Body of pancreas (tissue), 4 donors: ENCODE data around the gene B3GLCT.

Experiments used
- POLR2A ChIP-seq, 3 donors: fragments of 450-650 bp; IDR thresholded peaks; one replicate each; pipeline ENCODE4 v1.6.1; 2016; ENCODE audit warnings: antibody characterized with exemption in 3 of 3, mild to moderate bottlenecking in 2 of 3
- TF ChIP-seq, protein P1 (sequence below), 7 experiments: fragments of 450-650 bp in 4 of 7; fragments of 200-600 bp in 3 of 7; sonication (generic) in 3 of 7; IDR thresholded peaks; one replicate each; pipeline ENCODE4 v1.5.1; 2016 to 2019; ENCODE audit warnings: antibody characterized with exemption in 7 of 7

DNA sequence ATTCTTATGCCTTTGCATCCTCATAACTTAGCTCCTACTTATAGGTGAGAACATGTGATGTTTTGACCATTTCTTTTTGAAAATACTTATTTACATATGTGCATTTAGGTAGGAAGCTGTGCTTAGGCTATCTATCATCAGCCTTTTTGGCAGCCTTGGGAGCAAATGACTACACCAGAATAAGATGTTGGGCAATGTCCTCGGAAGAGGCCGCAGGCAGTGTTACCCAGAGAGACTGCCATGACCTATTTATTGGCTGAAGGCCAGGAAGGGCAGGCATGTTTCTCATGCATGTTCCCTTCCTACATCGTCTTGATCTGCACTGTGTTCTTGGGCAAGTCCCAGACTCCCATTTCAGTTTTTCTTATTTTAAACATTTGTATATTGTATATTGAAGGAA, 122.3 kb downstream of the B3GLCT start:
- TF ChIP-seq, protein P1, sequence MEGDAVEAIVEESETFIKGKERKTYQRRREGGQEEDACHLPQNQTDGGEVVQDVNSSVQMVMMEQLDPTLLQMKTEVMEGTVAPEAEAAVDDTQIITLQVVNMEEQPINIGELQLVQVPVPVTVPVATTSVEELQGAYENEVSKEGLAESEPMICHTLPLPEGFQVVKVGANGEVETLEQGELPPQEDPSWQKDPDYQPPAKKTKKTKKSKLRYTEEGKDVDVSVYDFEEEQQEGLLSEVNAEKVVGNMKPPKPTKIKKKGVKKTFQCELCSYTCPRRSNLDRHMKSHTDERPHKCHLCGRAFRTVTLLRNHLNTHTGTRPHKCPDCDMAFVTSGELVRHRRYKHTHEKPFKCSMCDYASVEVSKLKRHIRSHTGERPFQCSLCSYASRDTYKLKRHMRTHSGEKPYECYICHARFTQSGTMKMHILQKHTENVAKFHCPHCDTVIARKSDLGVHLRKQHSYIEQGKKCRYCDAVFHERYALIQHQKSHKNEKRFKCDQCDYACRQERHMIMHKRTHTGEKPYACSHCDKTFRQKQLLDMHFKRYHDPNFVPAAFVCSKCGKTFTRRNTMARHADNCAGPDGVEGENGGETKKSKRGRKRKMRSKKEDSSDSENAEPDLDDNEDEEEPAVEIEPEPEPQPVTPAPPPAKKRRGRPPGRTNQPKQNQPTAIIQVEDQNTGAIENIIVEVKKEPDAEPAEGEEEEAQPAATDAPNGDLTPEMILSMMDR (IDR thresholded peaks at IDR 0.05) = no peak
- TF ChIP-seq POLR2A (IDR thresholded peaks at IDR 0.05) = no peak
